Heart right ventricle (tissue), 16 donors: ENCODE data around the gene MAGEE1. TPM values are rescaled to one million over a fixed set of nuclear protein-coding genes. Genes with fewer than 3 reads are reported as not detected.

Experiments
- ATAC-seq, 8 donors: fragments of 200-7000 bp; cut with Tn5 transposase; one replicate each; pipeline ENCODE4 v1.9.1; 2020; ENCODE audit warnings: mild to moderate bottlenecking in 8 of 8, moderate library complexity in 8 of 8, moderate number of reproducible peaks in 1 of 8
- DNase-seq, 2 donors: peaks; one replicate each; pipeline ENCODE4 v3.0.0-alpha.2; 2020
- H3K27ac ChIP-seq, 10 donors: fragments of 200-600 bp; sonication (generic) in 2 of 10; one replicate each; pipeline versions ENCODE4 v1.5.0 to v1.8.0; 2020 to 2022; ENCODE audit warnings: mild to moderate bottlenecking in 3 of 10
- H3K27me3 ChIP-seq, 7 donors: fragments of 200-600 bp; one replicate each; pipeline ENCODE4 v1.8.0; 2021 to 2022; ENCODE audit warnings: mild to moderate bottlenecking in 2 of 7
- H3K36me3 ChIP-seq, 9 donors: fragments of 200-600 bp; sonication (generic) in 1 of 9; one replicate each; pipeline versions ENCODE4 v1.5.0 to v1.8.0; 2020 to 2022; ENCODE audit warnings: mild to moderate bottlenecking in 2 of 9
- H3K4me1 ChIP-seq, 9 donors: fragments of 200-600 bp; sonication (generic) in 1 of 9; one replicate each; pipeline versions ENCODE4 v1.5.0 to v1.8.0; 2020 to 2022; ENCODE audit warnings: mild to moderate bottlenecking in 4 of 9
- H3K4me3 ChIP-seq, 10 donors: fragments of 200-600 bp; sonication (generic) in 2 of 10; one replicate each; pipeline versions ENCODE4 v1.5.0 to v1.8.0; 2020 to 2022; ENCODE audit warnings: mild to moderate bottlenecking in 7 of 10, moderate library complexity in 2 of 10
- H3K9me3 ChIP-seq, 11 donors: fragments of 200-600 bp in 10 of 11; sonication (generic) in 2 of 11; one replicate each; pipeline versions ENCODE4 v1.5.0 to v1.8.0; 2013 to 2022; ENCODE audit warnings: mild to moderate bottlenecking in 2 of 11, control low read depth in 1 of 11, moderate library complexity in 1 of 11
- CTCF ChIP-seq, 9 donors: fragments of 200-600 bp; sonication (generic) in 2 of 9; IDR thresholded peaks; one replicate each; pipeline versions ENCODE4 v1.5.0 to v1.8.0; 2021 to 2022; ENCODE audit warnings: antibody characterized with exemption in 9 of 9, mild to moderate bottlenecking in 5 of 9, moderate library complexity in 1 of 9
- WGBS, 2 donors: extraction: QIAGEN DNeasy Blood & Tissue Kit; methylation state at CpG; one replicate each; pipeline ENCODE4 v1.1.7; 2013; ENCODE audit warnings: inconsistent platforms in 1 of 2; 5-methylcytosine and 5-hydroxymethylcytosine counted together
- intact Hi-C, 10 donors: fragments of 100-400 bp; cut with DNase I; formaldehyde crosslinking; loops; one replicate each; pipeline versions ENCODE4 v1.11.1 to v1.14.2; 2022
- polyA plus RNA-seq, 2 donors: library from polyadenylated mRNA; stranded (reverse); fragments of 200-250 nt; gene quantifications; one replicate each; pipeline ENCODE4 v1.2.3, GENCODE V29; 2013
- total RNA-seq, 10 donors: library from RNA; stranded (reverse); fragmentation: NEBNext Ultra II Directional in 3 of 10; extraction: Animal tissue kit (Norgen Biotek cat#: 25700) in 3 of 10; gene quantifications; one replicate each; pipeline versions ENCODE4 v1.2.1 to v1.2.4, GENCODE V29; 2021 to 2023
- donor health status: Arrhythmogenic right ventricular cardiomyopathy.
- donor health status: ischemic (EF 13 %, LVEDD 7.1; RV severe dilation, severe dysfunction).
- donor health status: healthy with polysubstance abuse.
- donor health status: DM: no; HTN: yes; CAD: no.
- donor health status: DM: no; HTN: no; CAD: no.
- donor health status: ischemic (EF 25% LVEDD 6.9; RV normal size, moderate dysfunction).
- donor health status: ischemic (EF 25% LVEDD 5.7; RV mildly dilated, moderate dysfunction).
- donor health status: healthy.
- donor health status: DM: yes; HTN: yes; CAD: no.
- donor health status: Ischemic cardiomyopathy.
- donor health status: ischemic (EF 35%, LVEDD 5.7; RV mildly dilated, moderate dysfunction).
- donor health status: nonischemic (EF 11% LVEDD 7.7; RV severe dilation, severe dysfunction).
- donor health status: DM: yes; HTN: yes; CAD: no.
- donor health status: PGD.
- donor health status: ischemic (EF 29% LVEDD 5.4; RV normal size, mild dysfunction).
- donor health status: nonischemic (EF 23%, LVEDD 6.1; RV moderate dilation, normal function).

The MAGEE1 gene
- total and polyA plus RNA-seq, 12 donors, result 0.51 to 5.5 (median 3.8) TPM

GRCh38 chrX:76439188-76439587, 11.7 kb downstream of the MAGEE1 start:
- H3K4me1 ChIP-seq, result no peaks in the 10 kb centered on the region
- ATAC-seq, result no peak
- no peaks in the 10 kb centered on the region for H3K36me3 ChIP-seq
- H3K27me3 ChIP-seq, result no peaks in the 10 kb centered on the region
- TF ChIP-seq CTCF (IDR thresholded peaks at IDR 0.05), result no peak
- H3K27ac ChIP-seq, result no peak overlapping the region
- no peak overlapping the region for H3K4me3 ChIP-seq
- intact Hi-C loops, result no loop called here
- DNase-seq, result no peak
- H3K9me3 ChIP-seq, result peaks cover 0 to 25% (median 14%) of the 10 kb centered on the region in 11 donors

- no peak for ATAC-seq
- 60 to 73% methylated on average over 2 of the region's 2 CpGs for WGBS, 2 donors
- intact Hi-C loops, result loop anchor here in 5 of 10 donors (2.0 to 10.0 kb wide), 4 partner anchors 169 to 179 kb away; no protein-coding TSS in a partner anchor
Observed at GRCh38 chrX:76453737-76454406, 26.4 kb downstream of the MAGEE1 start.

GRCh38 chrX:76454456-76454927, 27.0 kb downstream of the MAGEE1 start:
- DNase-seq, result no peak

More at GRCh38 chrX:76453737-76454406, 26.4 kb downstream of the MAGEE1 start:
- no peak overlapping the region for H3K27ac ChIP-seq
- peaks cover 0 to 32% (median 0%) of the 10 kb centered on the region in 7 donors for H3K27me3 ChIP-seq
- no peak for DNase-seq
- H3K4me3 ChIP-seq, result no peak overlapping the region
- no peaks in the 10 kb centered on the region for H3K4me1 ChIP-seq
- no peaks in the 10 kb centered on the region for H3K36me3 ChIP-seq
- H3K9me3 ChIP-seq, result no peaks in the 10 kb centered on the region
- TF ChIP-seq CTCF (IDR thresholded peaks at IDR 0.05), result no peak

GRCh38 chrX:76477353-76477752, 49.8 kb downstream of the MAGEE1 start:
- no peaks in the 10 kb centered on the region for H3K4me1 ChIP-seq
- TF ChIP-seq CTCF (IDR thresholded peaks at IDR 0.05), result no peak
- WGBS, 2 donors, result 64 to 81% methylated on average over 2 of the region's 2 CpGs

More at GRCh38 chrX:76454456-76454927, 27.0 kb downstream of the MAGEE1 start:
- intact Hi-C loops, result loop anchor here in 5 of 10 donors (2.0 to 10.0 kb wide), 4 partner anchors 170 to 180 kb away; no protein-coding TSS in a partner anchor
- H3K27ac ChIP-seq, result no peak overlapping the region
- H3K9me3 ChIP-seq, result no peaks in the 10 kb centered on the region
- H3K36me3 ChIP-seq, result no peaks in the 10 kb centered on the region
- no peaks in the 10 kb centered on the region for H3K4me1 ChIP-seq
- H3K4me3 ChIP-seq, result no peak overlapping the region
- 12 to 18% methylated on average over 3 of the region's 3 CpGs for WGBS, 2 donors
- peak in 8 of 9 donors; percentile 21 to 64 (median 50) for TF ChIP-seq CTCF (IDR thresholded peaks at IDR 0.05)
- peaks cover 0 to 32% (median 0%) of the 10 kb centered on the region in 7 donors for H3K27me3 ChIP-seq
- peak in 1 of 8 donors; percentile 31 for ATAC-seq

More at GRCh38 chrX:76477353-76477752, 49.8 kb downstream of the MAGEE1 start:
- ATAC-seq (no peak), DNase-seq (no peak)
- Histone ChIP-seq H3K36me3 (no peaks in the 10 kb centered on the region), H3K9me3 (peaks cover 0 to 6% (median 0%) of the 10 kb centered on the region in 11 donors), H3K27me3 (no peaks in the 10 kb centered on the region), H3K4me3 (no peak overlapping the region), H3K27ac (no peak overlapping the region)
- intact Hi-C loops, result no loop called here
